Measurements from ENCODE around the gene CD226.
"Not testable (repeated sequence)": the region's sequence is repeated elsewhere in the genome, so short reads cannot be mapped to it uniquely, and the experiment has no call there.

CD226 gene

GRCh38 chr18:69878213-69878933, 69.3 kb downstream of the CD226 start:
- Histone ChIP-seq H3K27ac (no peak overlapping the region), H3K9me3 (ENCODE audit: low read depth, low read length) (no peaks in the 10 kb centered on the region), H3K9ac (ENCODE audit: insufficient read length) (no peak overlapping the region), H3K36me3 (ENCODE audit: insufficient read depth, low read length) (no peaks in the 10 kb centered on the region), H3K4me3 (no peak overlapping the region)
- DNase-seq (ENCODE audit: low read depth, low spot score) = no peak
- TF ChIP-seq FOXP2 (optimal IDR thresholded peaks at IDR 0.05; ENCODE audit: control extremely low read depth, extremely low read length, insufficient read depth) = no peak
- no peak for TF ChIP-seq EZH2 (IDR thresholded peaks at IDR 0.05)
- no peak for TF ChIP-seq POLR2AphosphoS5 (IDR thresholded peaks at IDR 0.05; ENCODE audit: borderline replicate concordance, low read depth, low read length)

GRCh38 chr18:69876490-69876889, 71.2 kb downstream of the CD226 start:
- no peak overlapping the region for H3K9ac ChIP-seq (ENCODE audit: insufficient read length)
- no peak for DNase-seq (ENCODE audit: low read depth, low spot score)
- TF ChIP-seq POLR2AphosphoS5 (IDR thresholded peaks at IDR 0.05; ENCODE audit: borderline replicate concordance, low read depth, low read length) (no peak), EZH2 (IDR thresholded peaks at IDR 0.05) (no peak)
- no peaks in the 10 kb centered on the region for H3K36me3 ChIP-seq (ENCODE audit: insufficient read depth, low read length)
- H3K9me3 ChIP-seq (ENCODE audit: low read depth, low read length) = no peaks in the 10 kb centered on the region
- H3K27ac ChIP-seq = no peak overlapping the region
- H3K4me3 ChIP-seq = no peak overlapping the region

GRCh38 chr18:69874058-69874457, 73.6 kb downstream of the CD226 start:
- no peak for TF ChIP-seq EZH2 (IDR thresholded peaks at IDR 0.05)
- DNase-seq (ENCODE audit: low read depth, low spot score) = no peak
- H3K9me3 ChIP-seq (ENCODE audit: low read depth, low read length) = no peaks in the 10 kb centered on the region
- no peak overlapping the region for H3K27ac ChIP-seq
- H3K9ac ChIP-seq (ENCODE audit: insufficient read length) = no peak overlapping the region
- H3K36me3 ChIP-seq (ENCODE audit: insufficient read depth, low read length) = no peaks in the 10 kb centered on the region
- no peak overlapping the region for H3K4me3 ChIP-seq

- no peaks in the 10 kb centered on the region for H3K9me3 ChIP-seq (ENCODE audit: low read depth, low read length)
- H3K27ac ChIP-seq = no peak overlapping the region
- H3K4me3 ChIP-seq = no peak overlapping the region
- DNase-seq (ENCODE audit: low read depth, low spot score) = no peak
- TF ChIP-seq POLR2AphosphoS5 (IDR thresholded peaks at IDR 0.05; ENCODE audit: borderline replicate concordance, low read depth, low read length) = no peak
- no peak for TF ChIP-seq FOXP2 (optimal IDR thresholded peaks at IDR 0.05; ENCODE audit: control extremely low read depth, extremely low read length, insufficient read depth)
- no peak for TF ChIP-seq EZH2 (IDR thresholded peaks at IDR 0.05)
- no peaks in the 10 kb centered on the region for H3K36me3 ChIP-seq (ENCODE audit: insufficient read depth, low read length)
- no peak overlapping the region for H3K9ac ChIP-seq (ENCODE audit: insufficient read length)
Observed at GRCh38 chr18:69872661-69873060, 75.0 kb downstream of the CD226 start.

GRCh38 chr18:69871363-69871762, 76.3 kb downstream of the CD226 start:
- Histone ChIP-seq H3K9me3 (ENCODE audit: low read depth, low read length) (no peaks in the 10 kb centered on the region), H3K9ac (ENCODE audit: insufficient read length) (no peak overlapping the region), H3K27ac (no peak overlapping the region), H3K4me3 (no peak overlapping the region), H3K36me3 (ENCODE audit: insufficient read depth, low read length) (no peaks in the 10 kb centered on the region)
- no peak for DNase-seq (ENCODE audit: low read depth, low spot score)
- TF ChIP-seq EZH2 (IDR thresholded peaks at IDR 0.05) (no peak), FOXP2 (optimal IDR thresholded peaks at IDR 0.05; ENCODE audit: control extremely low read depth, extremely low read length, insufficient read depth) (no peak), POLR2AphosphoS5 (IDR thresholded peaks at IDR 0.05; ENCODE audit: borderline replicate concordance, low read depth, low read length) (no peak)

GRCh38 chr18:69870736-69871135, 76.9 kb downstream of the CD226 start:
- no peaks in the 10 kb centered on the region for H3K9me3 ChIP-seq (ENCODE audit: low read depth, low read length)
- no peaks in the 10 kb centered on the region for H3K36me3 ChIP-seq (ENCODE audit: insufficient read depth, low read length)
- DNase-seq (ENCODE audit: low read depth, low spot score) = no peak
- H3K9ac ChIP-seq (ENCODE audit: insufficient read length) = no peak overlapping the region
- TF ChIP-seq POLR2AphosphoS5 (IDR thresholded peaks at IDR 0.05; ENCODE audit: borderline replicate concordance, low read depth, low read length) (no peak), EZH2 (IDR thresholded peaks at IDR 0.05) (no peak), FOXP2 (optimal IDR thresholded peaks at IDR 0.05; ENCODE audit: control extremely low read depth, extremely low read length, insufficient read depth) (no peak)
- no peak overlapping the region for H3K27ac ChIP-seq
- H3K4me3 ChIP-seq = no peak overlapping the region

- Histone ChIP-seq H3K27ac (no peak overlapping the region), H3K4me3 (no peak overlapping the region), H3K9ac (ENCODE audit: insufficient read length) (no peak overlapping the region), H3K36me3 (ENCODE audit: insufficient read depth, low read length) (no peaks in the 10 kb centered on the region), H3K9me3 (ENCODE audit: low read depth, low read length) (no peaks in the 10 kb centered on the region)
- no peak for DNase-seq (ENCODE audit: low read depth, low spot score)
- TF ChIP-seq FOXP2 (optimal IDR thresholded peaks at IDR 0.05; ENCODE audit: control extremely low read depth, extremely low read length, insufficient read depth) (no peak), EZH2 (IDR thresholded peaks at IDR 0.05) (no peak), POLR2AphosphoS5 (IDR thresholded peaks at IDR 0.05; ENCODE audit: borderline replicate concordance, low read depth, low read length) (no peak)
Observed at GRCh38 chr18:69866212-69866611, 81.5 kb downstream of the CD226 start.

- no peak for DNase-seq (ENCODE audit: low read depth, low spot score)
Observed at GRCh38 chr18:69865776-69866175, 81.9 kb downstream of the CD226 start.

GRCh38 chr18:69864802-69865201, 82.9 kb downstream of the CD226 start:
- not testable (repeated sequence) for H3K9me3 ChIP-seq (ENCODE audit: low read depth, low read length); DNase-seq (ENCODE audit: low read depth, low spot score); H3K27ac ChIP-seq; H3K9ac ChIP-seq (ENCODE audit: insufficient read length); H3K4me3 ChIP-seq; H3K36me3 ChIP-seq (ENCODE audit: insufficient read depth, low read length)

More at GRCh38 chr18:69865776-69866175, 81.9 kb downstream of the CD226 start:
- TF ChIP-seq POLR2AphosphoS5 (IDR thresholded peaks at IDR 0.05; ENCODE audit: borderline replicate concordance, low read depth, low read length) = no peak
- no peak for TF ChIP-seq FOXP2 (optimal IDR thresholded peaks at IDR 0.05; ENCODE audit: control extremely low read depth, extremely low read length, insufficient read depth)
- no peak for TF ChIP-seq EZH2 (IDR thresholded peaks at IDR 0.05)
- no peaks in the 10 kb centered on the region for H3K36me3 ChIP-seq (ENCODE audit: insufficient read depth, low read length)
- H3K4me3 ChIP-seq = no peak overlapping the region
- H3K9ac ChIP-seq (ENCODE audit: insufficient read length) = no peak overlapping the region
- H3K9me3 ChIP-seq (ENCODE audit: low read depth, low read length) = no peaks in the 10 kb centered on the region
- H3K27ac ChIP-seq = 0 out of 2 replicates have a peak overlapping the region, but pooled peaks have one; percentile 9
